ENCODE results near the gene CTF1. TPM values are rescaled to one million over a fixed set of nuclear protein-coding genes. Genes with fewer than 3 reads are reported as not detected.

The CTF1 gene
- total and polyA plus RNA-seq, 4 donors = 0.79 to 6.1 (median 3.1) TPM

- Histone ChIP-seq H3K4me3 (ENCODE audit: low read depth, low read length) (peak overlapping the region; percentile 49), H3K36me3 (ENCODE audit: control insufficient read depth, insufficient read depth, low read length) (peaks cover 28% of the 10 kb centered on the region), H3K27ac (ENCODE audit: low read depth, low read length) (peak overlapping the region; percentile 100), H3K27me3 (ENCODE audit: control insufficient read depth, insufficient read depth, low read length) (no peaks in the 10 kb centered on the region), H3K9me3 (ENCODE audit: control insufficient read depth, insufficient read depth, low read length) (no peaks in the 10 kb centered on the region), H3K4me1 (ENCODE audit: control insufficient read depth, insufficient read depth, low read length) (peaks cover 37% of the 10 kb centered on the region)
- 63% methylated on average over 7 of the region's 16 CpGs for WGBS (ENCODE audit: insufficient coverage)
- no peak for DNase-seq (ENCODE audit: low read depth in 4 of 6, low spot score in 6 of 6)
Measured at GRCh38 chr16:30894540-30895368, 1.7 kb upstream of the CTF1 start.

GRCh38 chr16:30895627-30896260 is 670 bp upstream of the CTF1 start:
- Histone ChIP-seq H3K9me3 (ENCODE audit: control insufficient read depth, insufficient read depth, low read length) (no peaks in the 10 kb centered on the region), H3K27ac (ENCODE audit: low read depth, low read length) (peak overlapping the region; percentile 100), H3K36me3 (ENCODE audit: control insufficient read depth, insufficient read depth, low read length) (peaks cover 21% of the 10 kb centered on the region), H3K27me3 (ENCODE audit: control insufficient read depth, insufficient read depth, low read length) (no peaks in the 10 kb centered on the region), H3K4me1 (ENCODE audit: control insufficient read depth, insufficient read depth, low read length) (peaks cover 37% of the 10 kb centered on the region), H3K4me3 (ENCODE audit: low read depth, low read length) (peak overlapping the region; percentile 75)
- no peak for DNase-seq (ENCODE audit: low read depth in 4 of 6, low spot score in 6 of 6)
- WGBS (ENCODE audit: insufficient coverage) = 63% methylated on average over 23 of the region's 32 CpGs

DNA sequence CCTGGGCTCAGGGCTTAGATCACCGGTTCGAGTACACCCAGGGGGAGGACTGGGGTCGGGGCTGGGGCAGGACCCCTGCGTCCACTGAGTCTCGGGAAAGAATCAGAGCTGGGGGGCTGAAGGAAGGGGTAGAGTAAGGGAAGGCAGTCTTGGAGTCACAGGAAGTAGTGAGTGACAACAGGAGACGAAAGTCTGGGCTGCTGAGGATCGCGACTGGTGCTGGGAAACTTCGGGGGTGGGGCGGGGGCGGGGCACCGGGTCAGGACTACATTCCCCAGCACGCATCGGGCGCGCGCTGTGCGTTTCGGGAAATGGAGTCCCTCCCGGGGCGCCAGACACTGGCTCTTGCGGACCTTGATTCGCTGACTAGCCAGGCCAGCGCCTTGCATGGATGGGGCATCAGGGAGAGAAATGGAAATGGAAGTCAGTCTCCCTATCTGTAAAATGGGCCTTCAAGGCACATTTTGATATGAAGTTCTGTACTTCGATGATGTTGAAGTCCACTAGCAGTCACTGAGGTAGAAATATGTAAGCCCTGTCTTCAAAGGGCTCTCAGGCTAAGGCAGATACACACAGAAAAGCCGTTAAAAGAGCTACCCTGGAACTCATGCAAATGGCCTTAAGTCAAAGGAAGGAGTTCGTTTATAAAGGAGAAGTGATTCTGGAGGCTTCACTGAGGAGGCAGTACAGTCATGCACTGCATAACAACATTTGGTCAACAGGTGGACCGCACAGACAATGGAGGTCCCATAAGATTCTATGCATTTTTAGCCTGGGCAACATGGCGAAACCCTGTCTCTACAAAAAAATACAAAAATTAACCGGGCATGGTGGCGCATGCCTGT is 697 bp downstream of the CTF1 start:
- 18% methylated on average over 29 of the region's 31 CpGs for WGBS (ENCODE audit: insufficient coverage)
- no peaks in the 10 kb centered on the region for H3K27me3 ChIP-seq (ENCODE audit: control insufficient read depth, insufficient read depth, low read length)
- H3K4me3 ChIP-seq (ENCODE audit: low read depth, low read length) = peak overlapping the region; percentile 75
- no peaks in the 10 kb centered on the region for H3K9me3 ChIP-seq (ENCODE audit: control insufficient read depth, insufficient read depth, low read length)
- peak overlapping the region; percentile 100 for H3K27ac ChIP-seq (ENCODE audit: low read depth, low read length)
- peaks cover 10% of the 10 kb centered on the region for H3K36me3 ChIP-seq (ENCODE audit: control insufficient read depth, insufficient read depth, low read length)
- peaks cover 43% of the 10 kb centered on the region for H3K4me1 ChIP-seq (ENCODE audit: control insufficient read depth, insufficient read depth, low read length)
- DNase-seq (ENCODE audit: low read depth in 4 of 6, low spot score in 6 of 6) = peak in 4 of 6 donors; percentile 77 to 96 (median 91)

- no peaks in the 10 kb centered on the region for H3K27me3 ChIP-seq (ENCODE audit: control insufficient read depth, insufficient read depth, low read length)
- peaks cover 42% of the 10 kb centered on the region for H3K4me1 ChIP-seq (ENCODE audit: control insufficient read depth, insufficient read depth, low read length)
- DNase-seq (ENCODE audit: low read depth in 4 of 6, low spot score in 6 of 6) = no peak
- H3K27ac ChIP-seq (ENCODE audit: low read depth, low read length) = no peak overlapping the region
- WGBS (ENCODE audit: insufficient coverage) = no CpG with 5 or more reads among the region's 2 CpGs
- no peak overlapping the region for H3K4me3 ChIP-seq (ENCODE audit: low read depth, low read length)
- peaks cover 3% of the 10 kb centered on the region for H3K36me3 ChIP-seq (ENCODE audit: control insufficient read depth, insufficient read depth, low read length)
- H3K9me3 ChIP-seq (ENCODE audit: control insufficient read depth, insufficient read depth, low read length) = no peaks in the 10 kb centered on the region
Measured at GRCh38 chr16:30899794-30900193, 3.4 kb downstream of the CTF1 start.

DNA sequence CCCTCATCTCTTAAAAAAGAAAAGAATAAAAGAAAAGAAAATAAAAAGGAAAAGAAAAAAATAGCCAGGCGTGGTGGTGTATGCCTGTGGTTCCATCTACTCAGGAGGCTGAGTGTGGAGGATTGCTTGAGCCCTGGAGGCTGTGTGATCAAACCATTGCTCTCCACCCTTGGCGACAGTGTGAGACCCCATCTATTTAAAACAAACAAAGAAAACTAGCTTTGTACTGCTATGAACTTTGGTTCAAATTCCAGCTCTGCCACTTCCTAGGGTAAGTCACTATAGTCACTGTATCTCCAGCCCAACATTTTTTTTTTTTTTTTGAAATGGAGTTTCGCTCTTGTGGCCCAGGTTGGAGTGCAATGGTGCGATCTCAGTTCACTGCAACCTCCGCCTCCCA is 4.2 kb downstream of the CTF1 start:
- WGBS (ENCODE audit: insufficient coverage) = 100% methylated on average over 1 of the region's 5 CpGs
- Histone ChIP-seq H3K4me1 (ENCODE audit: control insufficient read depth, insufficient read depth, low read length) (peaks cover 40% of the 10 kb centered on the region), H3K27me3 (ENCODE audit: control insufficient read depth, insufficient read depth, low read length) (no peaks in the 10 kb centered on the region), H3K4me3 (ENCODE audit: low read depth, low read length) (no peak overlapping the region), H3K27ac (ENCODE audit: low read depth, low read length) (no peak overlapping the region), H3K36me3 (ENCODE audit: control insufficient read depth, insufficient read depth, low read length) (peaks cover 3% of the 10 kb centered on the region), H3K9me3 (ENCODE audit: control insufficient read depth, insufficient read depth, low read length) (no peaks in the 10 kb centered on the region)
- DNase-seq (ENCODE audit: low read depth in 4 of 6, low spot score in 6 of 6) = no peak

GRCh38 chr16:30901201-30902028 is 5.0 kb downstream of the CTF1 start:
- Histone ChIP-seq H3K4me1 (ENCODE audit: control insufficient read depth, insufficient read depth, low read length) (peaks cover 32% of the 10 kb centered on the region), H3K27ac (ENCODE audit: low read depth, low read length) (peak overlapping the region; percentile 76), H3K4me3 (ENCODE audit: low read depth, low read length) (peak overlapping the region; percentile 38), H3K36me3 (ENCODE audit: control insufficient read depth, insufficient read depth, low read length) (peaks cover 3% of the 10 kb centered on the region), H3K9me3 (ENCODE audit: control insufficient read depth, insufficient read depth, low read length) (no peaks in the 10 kb centered on the region), H3K27me3 (ENCODE audit: control insufficient read depth, insufficient read depth, low read length) (no peaks in the 10 kb centered on the region)
- WGBS (ENCODE audit: insufficient coverage) = 33% methylated on average over 3 of the region's 6 CpGs
- no peak for DNase-seq (ENCODE audit: low read depth in 4 of 6, low spot score in 6 of 6)

DNA sequence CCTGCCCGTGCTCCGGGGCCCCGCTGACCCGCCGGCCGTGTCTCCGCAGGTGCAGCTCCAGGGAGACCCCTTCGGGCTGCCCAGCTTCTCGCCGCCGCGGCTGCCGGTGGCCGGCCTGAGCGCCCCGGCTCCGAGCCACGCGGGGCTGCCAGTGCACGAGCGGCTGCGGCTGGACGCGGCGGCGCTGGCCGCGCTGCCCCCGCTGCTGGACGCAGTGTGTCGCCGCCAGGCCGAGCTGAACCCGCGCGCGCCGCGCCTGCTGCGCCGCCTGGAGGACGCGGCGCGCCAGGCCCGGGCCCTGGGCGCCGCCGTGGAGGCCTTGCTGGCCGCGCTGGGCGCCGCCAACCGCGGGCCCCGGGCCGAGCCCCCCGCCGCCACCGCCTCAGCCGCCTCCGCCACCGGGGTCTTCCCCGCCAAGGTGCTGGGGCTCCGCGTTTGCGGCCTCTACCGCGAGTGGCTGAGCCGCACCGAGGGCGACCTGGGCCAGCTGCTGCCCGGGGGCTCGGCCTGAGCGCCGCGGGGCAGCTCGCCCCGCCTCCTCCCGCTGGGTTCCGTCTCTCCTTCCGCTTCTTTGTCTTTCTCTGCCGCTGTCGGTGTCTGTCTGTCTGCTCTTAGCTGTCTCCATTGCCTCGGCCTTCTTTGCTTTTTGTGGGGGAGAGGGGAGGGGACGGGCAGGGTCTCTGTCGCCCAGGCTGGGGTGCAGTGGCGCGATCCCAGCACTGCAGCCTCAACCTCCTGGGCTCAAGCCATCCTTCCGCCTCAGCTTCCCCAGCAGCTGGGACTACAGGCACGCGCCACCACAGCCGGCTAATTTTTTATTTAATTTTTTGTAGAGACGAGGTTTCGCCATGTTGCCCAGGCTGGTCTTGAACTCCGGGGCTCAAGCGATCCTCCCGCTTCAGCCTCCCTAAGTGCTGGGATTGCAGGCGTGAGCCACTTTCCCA is 5.9 kb downstream of the CTF1 start:
- peak in 2 of 6 donors; percentile 78 to 85 for DNase-seq (ENCODE audit: low read depth in 4 of 6, low spot score in 6 of 6)
- 6% methylated on average over 90 of the region's 99 CpGs for WGBS (ENCODE audit: insufficient coverage)
- Histone ChIP-seq H3K36me3 (ENCODE audit: control insufficient read depth, insufficient read depth, low read length) (peaks cover 3% of the 10 kb centered on the region), H3K27ac (ENCODE audit: low read depth, low read length) (peak overlapping the region; percentile 82), H3K4me1 (ENCODE audit: control insufficient read depth, insufficient read depth, low read length) (peaks cover 26% of the 10 kb centered on the region), H3K27me3 (ENCODE audit: control insufficient read depth, insufficient read depth, low read length) (no peaks in the 10 kb centered on the region), H3K4me3 (ENCODE audit: low read depth, low read length) (peak overlapping the region; percentile 38), H3K9me3 (ENCODE audit: control insufficient read depth, insufficient read depth, low read length) (no peaks in the 10 kb centered on the region)

DNA sequence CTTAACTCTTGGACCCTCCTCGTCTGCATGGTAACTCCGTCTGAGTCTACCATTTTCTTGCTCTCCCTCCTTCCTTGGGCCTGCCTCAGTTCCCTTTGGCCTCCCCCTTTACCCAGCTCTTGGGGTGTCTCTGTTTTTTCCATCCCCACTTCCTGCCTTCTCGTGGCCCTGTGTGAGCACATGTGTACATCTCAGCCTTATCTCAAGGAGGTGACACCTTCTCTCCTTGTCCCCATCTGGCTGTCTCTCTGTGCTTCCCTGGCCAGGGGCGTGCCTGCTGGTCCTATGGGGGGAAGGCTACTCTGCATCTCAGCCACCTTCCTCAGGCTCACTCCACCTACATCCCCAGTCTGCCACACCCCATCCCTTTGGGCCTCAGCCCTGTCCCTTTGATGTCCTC is 6.6 kb downstream of the CTF1 start:
- H3K36me3 ChIP-seq (ENCODE audit: control insufficient read depth, insufficient read depth, low read length) = peaks cover 5% of the 10 kb centered on the region
- 91% methylated on average over 3 of the region's 4 CpGs for WGBS (ENCODE audit: insufficient coverage)
- peaks cover 26% of the 10 kb centered on the region for H3K4me1 ChIP-seq (ENCODE audit: control insufficient read depth, insufficient read depth, low read length)
- no peak overlapping the region for H3K4me3 ChIP-seq (ENCODE audit: low read depth, low read length)
- H3K27me3 ChIP-seq (ENCODE audit: control insufficient read depth, insufficient read depth, low read length) = no peaks in the 10 kb centered on the region
- peak overlapping the region; percentile 82 for H3K27ac ChIP-seq (ENCODE audit: low read depth, low read length)
- no peaks in the 10 kb centered on the region for H3K9me3 ChIP-seq (ENCODE audit: control insufficient read depth, insufficient read depth, low read length)
- DNase-seq (ENCODE audit: low read depth in 4 of 6, low spot score in 6 of 6) = no peak
